KOPT-K1 (cell line): Measurements from ENCODE around the gene UBE2QL1.

ENCODE experiments used
- H3K27ac ChIP-seq: fragments of 200-600 bp; sonication (generic); 2 replicates; pipeline ENCODE4 v1.5.1; 2016; ENCODE audit warnings: antibody characterized with exemption, mild to moderate bottlenecking, low read depth, low read length; ENCODE audit not compliant: poor library complexity, severe bottlenecking
- H3K36me3 ChIP-seq: fragments of 200-600 bp; sonication (generic); 2 replicates; pipeline ENCODE4 v1.5.1; 2017; ENCODE audit warnings: antibody characterized with exemption, mild to moderate bottlenecking, low read length, moderate library complexity; ENCODE audit not compliant: insufficient read depth
- H3K9me3 ChIP-seq: fragments of 200-600 bp; sonication (generic); 2 replicates; pipeline ENCODE4 v1.5.1; 2017; ENCODE audit warnings: antibody characterized with exemption, low read length, mild to moderate bottlenecking; ENCODE audit not compliant: insufficient read depth, poor library complexity, severe bottlenecking

Gene UBE2QL1, protein sequence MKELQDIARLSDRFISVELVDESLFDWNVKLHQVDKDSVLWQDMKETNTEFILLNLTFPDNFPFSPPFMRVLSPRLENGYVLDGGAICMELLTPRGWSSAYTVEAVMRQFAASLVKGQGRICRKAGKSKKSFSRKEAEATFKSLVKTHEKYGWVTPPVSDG

GRCh38 chr5:6448622-6449464 lies at the start of gene UBE2QL1:
Gene UBE2QL1 (plus strand): TSS chr5:6448859. CDS start chr5:6448894, 35 bp downstream.
- Histone ChIP-seq H3K27ac (no peak within 1 kb of the TSS), H3K9me3 (peaks cover 12% of the 10 kb centered on the region), H3K36me3 (no peaks in the 10 kb centered on the region)

DNA sequence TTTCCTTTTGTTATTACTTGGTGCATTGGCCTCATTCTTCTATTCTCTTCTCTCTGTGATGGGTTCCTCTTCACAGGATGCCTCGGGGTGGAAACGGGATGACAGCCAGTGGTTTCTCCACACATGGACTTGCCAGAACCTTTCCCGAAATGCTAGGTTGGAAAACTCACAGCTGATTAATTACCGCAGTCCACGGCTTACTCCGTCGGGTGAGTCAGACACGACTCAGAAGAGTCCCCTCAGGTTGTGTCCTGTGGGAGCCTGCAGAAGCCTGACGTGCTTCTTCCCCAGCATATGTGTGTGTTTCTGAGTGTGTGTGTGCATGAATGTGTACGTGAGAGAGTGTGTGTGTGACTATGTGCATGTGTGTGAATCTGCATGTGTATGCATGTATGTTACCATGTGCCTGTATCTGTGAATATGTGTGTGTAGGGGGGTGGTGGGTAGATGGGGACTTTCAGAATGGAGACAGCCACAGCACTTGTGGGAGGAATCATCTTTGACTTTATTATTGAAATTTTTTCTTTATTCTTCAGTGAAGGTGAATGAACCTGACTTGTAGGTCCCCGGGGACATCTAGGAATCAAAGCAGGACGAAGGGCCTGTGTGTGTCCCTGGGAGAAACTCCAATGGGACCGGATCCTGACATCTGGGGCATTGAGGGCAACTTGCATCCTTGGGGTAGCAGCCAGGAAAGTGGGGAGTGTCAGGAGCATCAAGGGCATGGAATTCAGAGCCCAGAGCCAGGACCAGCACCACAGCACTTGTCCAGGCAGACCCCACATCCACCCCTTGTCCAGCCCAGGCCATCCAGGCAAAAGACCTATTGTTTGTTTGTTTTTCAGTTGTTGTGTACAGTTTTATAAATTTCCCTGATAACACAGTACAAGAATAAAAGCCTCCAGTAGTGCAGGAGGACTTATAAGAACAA lies 48.4 kb upstream of the UBE2QL1 start:
- no peaks in the 10 kb centered on the region for H3K36me3 ChIP-seq
- H3K27ac ChIP-seq: no peak overlapping the region
- H3K9me3 ChIP-seq: no peaks in the 10 kb centered on the region

DNA sequence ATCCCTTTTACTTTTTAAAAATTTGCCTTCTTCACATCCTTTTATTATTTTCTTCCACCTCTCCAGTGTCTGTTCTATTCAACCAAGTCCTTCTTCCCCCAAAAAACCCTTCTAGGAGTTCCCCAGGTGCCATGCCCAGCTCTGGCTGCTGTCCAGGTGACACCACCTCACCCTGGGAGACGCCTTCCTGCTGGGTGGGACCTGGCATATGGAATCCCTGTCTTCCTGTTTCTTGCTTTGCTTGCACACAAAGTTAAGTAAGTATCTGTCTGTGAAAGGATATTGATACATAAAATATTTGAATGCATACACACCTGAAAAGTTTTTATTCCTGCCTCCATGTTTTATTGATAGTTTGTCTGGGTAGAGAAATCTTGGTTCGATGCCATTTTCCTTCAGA lies 47.2 kb upstream of the UBE2QL1 start:
- Histone ChIP-seq H3K9me3 (no peaks in the 10 kb centered on the region), H3K27ac (no peak overlapping the region), H3K36me3 (no peaks in the 10 kb centered on the region)

DNA sequence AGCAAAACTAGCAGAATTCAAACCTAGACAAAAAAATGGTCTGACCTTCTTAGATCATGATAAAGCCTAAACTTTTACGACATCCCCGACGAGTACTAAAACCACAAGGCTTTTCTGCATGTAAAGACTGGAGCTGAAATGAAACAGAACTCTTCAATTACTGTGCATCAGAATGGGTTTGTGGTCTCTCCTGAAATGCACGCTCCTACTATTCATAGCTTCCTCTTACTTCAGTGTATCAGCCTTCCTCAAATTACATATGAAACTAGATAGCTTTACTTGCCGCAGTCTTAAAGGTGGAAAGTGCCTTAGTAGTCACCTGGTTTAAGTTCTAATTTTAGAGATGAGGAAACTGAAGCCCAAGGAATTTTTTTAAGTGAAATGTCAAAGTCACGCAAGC lies 45.7 kb upstream of the UBE2QL1 start:
- no peaks in the 10 kb centered on the region for H3K36me3 ChIP-seq
- H3K27ac ChIP-seq: no peak overlapping the region
- no peaks in the 10 kb centered on the region for H3K9me3 ChIP-seq

DNA sequence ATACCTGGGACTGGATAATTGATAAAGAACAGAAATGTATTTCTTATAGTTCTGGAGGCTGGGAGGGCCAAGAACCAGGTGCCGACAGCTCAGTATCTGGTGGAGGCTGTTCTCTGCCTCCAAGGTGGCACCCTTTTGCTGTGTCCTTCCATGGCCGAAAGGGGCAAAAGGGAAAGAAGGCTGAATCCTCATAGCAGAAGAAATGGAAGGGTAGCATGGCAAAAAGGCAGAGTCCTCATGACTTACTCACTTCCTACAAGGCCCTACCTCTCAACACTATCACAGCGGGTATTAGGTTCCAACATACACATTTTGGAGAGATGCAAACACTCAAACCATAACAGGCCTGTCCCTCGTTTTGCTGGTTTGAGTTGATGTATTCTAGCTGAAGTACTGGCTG lies 45.2 kb upstream of the UBE2QL1 start:
- Histone ChIP-seq H3K9me3 (no peaks in the 10 kb centered on the region), H3K36me3 (no peaks in the 10 kb centered on the region), H3K27ac (no peak overlapping the region)

- Histone ChIP-seq H3K9me3 (no peaks in the 10 kb centered on the region), H3K36me3 (no peaks in the 10 kb centered on the region), H3K27ac (no peak overlapping the region)
Measured at GRCh38 chr5:6404129-6404528, 44.5 kb upstream of the UBE2QL1 start.

DNA sequence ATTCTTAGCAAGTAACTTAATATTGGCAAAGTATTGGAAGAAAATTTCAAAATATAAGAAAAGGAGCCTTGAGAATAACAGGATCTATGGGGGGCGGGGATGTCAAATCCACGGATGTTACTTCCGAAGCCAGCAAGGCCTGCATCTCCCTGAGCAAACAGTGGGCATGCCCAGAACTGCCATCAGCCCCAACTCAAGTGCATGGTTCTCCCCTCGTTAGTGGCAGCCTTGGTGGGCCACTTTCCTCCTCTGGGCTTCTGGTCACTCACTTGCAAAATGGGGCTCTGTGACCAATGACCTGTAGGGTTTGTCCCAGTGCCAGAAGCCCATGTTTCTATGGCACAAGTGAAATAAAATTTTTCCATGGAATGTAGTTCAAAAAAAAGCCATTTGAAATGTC lies 43.1 kb upstream of the UBE2QL1 start:
- Histone ChIP-seq H3K27ac (no peak overlapping the region), H3K36me3 (no peaks in the 10 kb centered on the region), H3K9me3 (no peaks in the 10 kb centered on the region)

GRCh38 chr5:6407558-6408259 lies 41.0 kb upstream of the UBE2QL1 start:
- Histone ChIP-seq H3K27ac (no peak overlapping the region), H3K9me3 (no peaks in the 10 kb centered on the region), H3K36me3 (no peaks in the 10 kb centered on the region)

GRCh38 chr5:6408260-6408596 lies 40.4 kb upstream of the UBE2QL1 start:
- Histone ChIP-seq H3K9me3 (no peaks in the 10 kb centered on the region), H3K36me3 (no peaks in the 10 kb centered on the region), H3K27ac (no peak overlapping the region)

DNA sequence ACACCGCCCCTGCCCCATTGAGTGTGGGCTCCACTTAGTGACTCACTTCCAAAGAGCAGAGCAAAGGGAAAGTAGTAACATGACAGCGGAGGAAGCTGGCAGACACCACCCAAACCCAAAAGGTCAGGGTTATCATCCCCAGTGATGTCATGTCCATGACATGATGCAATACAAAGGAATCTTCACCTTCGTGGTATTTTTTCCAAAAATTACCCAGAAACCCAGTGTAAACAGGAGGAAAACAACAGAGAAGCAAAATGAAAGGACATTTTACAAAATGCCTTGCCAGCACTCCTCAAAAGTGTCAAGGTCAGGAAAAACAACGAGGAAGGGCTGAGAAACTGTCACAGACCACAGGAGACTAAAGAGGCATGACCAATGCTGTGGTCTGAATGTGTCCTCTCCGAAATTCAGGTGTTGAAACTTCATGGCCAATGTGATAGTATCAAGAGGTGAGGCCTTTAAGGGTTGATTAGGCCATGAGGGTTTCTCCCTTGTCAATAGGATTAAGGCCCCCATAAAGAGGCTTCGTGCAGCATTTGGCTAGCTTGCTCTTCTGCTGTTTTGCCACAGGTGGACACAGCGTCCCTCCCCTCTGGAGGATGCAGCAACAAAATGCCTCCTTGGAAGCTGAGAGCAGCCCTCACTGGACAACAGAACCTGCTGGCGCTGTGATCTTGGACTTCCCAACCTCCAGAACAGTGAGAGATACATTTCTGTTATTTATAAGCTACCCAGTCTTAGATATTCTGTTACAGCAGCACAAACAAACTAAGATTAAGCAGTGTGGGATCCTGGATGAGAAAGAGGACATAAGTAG lies 39.8 kb upstream of the UBE2QL1 start:
- no peaks in the 10 kb centered on the region for H3K36me3 ChIP-seq
- no peak overlapping the region for H3K27ac ChIP-seq
- no peaks in the 10 kb centered on the region for H3K9me3 ChIP-seq

DNA sequence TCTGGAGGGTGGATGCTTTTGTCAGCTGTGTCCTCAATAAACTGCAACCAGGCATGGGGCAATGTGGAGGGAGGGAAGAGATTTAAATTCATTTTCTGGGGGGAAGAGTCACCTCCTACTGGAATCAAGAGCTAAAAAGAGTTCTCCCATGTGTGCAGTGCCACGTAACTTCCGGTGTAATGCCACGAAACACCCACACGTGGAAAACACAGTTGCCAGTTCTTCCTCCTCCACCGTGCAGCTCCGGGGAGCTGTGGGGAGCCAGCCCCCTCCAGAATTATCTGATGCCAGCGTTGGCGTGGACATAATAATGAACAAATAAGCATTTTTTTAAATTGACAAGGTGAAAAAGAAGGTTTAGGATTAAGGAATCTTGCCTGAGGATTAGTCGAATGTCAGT lies 38.2 kb upstream of the UBE2QL1 start:
- no peaks in the 10 kb centered on the region for H3K9me3 ChIP-seq

GRCh38 chr5:6411141-6411540 lies 37.5 kb upstream of the UBE2QL1 start:
- H3K9me3 ChIP-seq: no peaks in the 10 kb centered on the region
- H3K36me3 ChIP-seq: no peaks in the 10 kb centered on the region
- H3K27ac ChIP-seq: no peak overlapping the region

More for the DNA sequence above, 38.2 kb upstream of the UBE2QL1 start:
- no peaks in the 10 kb centered on the region for H3K36me3 ChIP-seq
- no peak overlapping the region for H3K27ac ChIP-seq

- no peaks in the 10 kb centered on the region for H3K36me3 ChIP-seq
- H3K27ac ChIP-seq: no peak overlapping the region
- no peaks in the 10 kb centered on the region for H3K9me3 ChIP-seq
Measured at GRCh38 chr5:6412811-6413210, 35.8 kb upstream of the UBE2QL1 start.

DNA sequence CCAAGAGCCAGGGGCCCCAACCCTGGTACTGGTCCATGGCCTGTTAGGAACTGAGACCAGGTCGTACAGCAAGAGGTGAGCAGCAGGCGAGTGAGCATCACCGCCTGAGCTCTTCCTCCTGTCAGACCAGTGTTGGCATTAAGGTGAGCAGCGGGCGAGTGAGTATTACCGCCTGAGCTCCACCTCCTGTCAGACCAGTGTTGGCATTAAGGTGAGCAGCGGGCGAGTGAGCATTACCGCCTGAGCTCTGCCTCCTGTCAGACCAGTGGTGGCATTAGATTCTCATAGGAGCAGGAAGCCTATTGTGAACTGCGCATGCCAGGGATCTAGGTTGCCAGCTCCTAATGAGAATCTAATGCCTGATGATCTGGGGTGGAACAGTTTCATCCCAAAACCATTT lies 31.0 kb upstream of the UBE2QL1 start:
- Histone ChIP-seq H3K9me3 (no peaks in the 10 kb centered on the region), H3K36me3 (no peaks in the 10 kb centered on the region)

More for the DNA sequence above, 31.0 kb upstream of the UBE2QL1 start:
- no peak overlapping the region for H3K27ac ChIP-seq
